Mesenchymal stem cell (in vitro differentiated cells and primary cell): Measurements from ENCODE around the gene MBL2. TPM values are rescaled to one million over a fixed set of nuclear protein-coding genes. Genes with fewer than 3 reads are reported as not detected.

Source experiments
- DNase-seq: peaks from one replicate; pipeline ENCODE4 v3.0.0-alpha.2; 2013
- H2AFZ ChIP-seq: one replicate; pipeline ENCODE4 v1.6.1; 2013; ENCODE audit warnings: low read depth, mild to moderate bottlenecking, control low read depth, inconsistent platforms, low read length, moderate library complexity
- H2AK5ac ChIP-seq: 2 replicates; pipeline ENCODE4 v1.6.1; 2013; ENCODE audit warnings: low read length, moderate library complexity, mild to moderate bottlenecking, inconsistent platforms; ENCODE audit not compliant: severe bottlenecking
- H2BK120ac ChIP-seq: one replicate; pipeline ENCODE4 v1.6.1; 2013; ENCODE audit warnings: low read depth, mild to moderate bottlenecking, inconsistent platforms, low read length, moderate library complexity
- H2BK12ac ChIP-seq, 2 experiments: one replicate each; pipeline ENCODE4 v1.6.1; 2013; ENCODE audit warnings: inconsistent platforms in 2 of 2, low read length in 2 of 2, mild to moderate bottlenecking in 2 of 2, moderate library complexity in 2 of 2, control low read depth in 1 of 2
- H2BK15ac ChIP-seq: one replicate; pipeline ENCODE4 v1.6.1; 2013; ENCODE audit warnings: mild to moderate bottlenecking, low read depth, inconsistent platforms; ENCODE audit not compliant: poor library complexity, severe bottlenecking
- H2BK5ac ChIP-seq: 2 replicates; pipeline ENCODE4 v1.6.1; 2013; ENCODE audit warnings: low read depth, mild to moderate bottlenecking, low read length, control low read depth, inconsistent platforms; ENCODE audit not compliant: poor library complexity, severe bottlenecking
- H3K14ac ChIP-seq, 2 experiments: one replicate each; pipeline ENCODE4 v1.6.1; 2013; ENCODE audit warnings: inconsistent platforms in 2 of 2, low read length in 2 of 2, control low read depth in 1 of 2, mild to moderate bottlenecking in 1 of 2, moderate library complexity in 1 of 2
- H3K18ac ChIP-seq, 2 experiments: one replicate each; pipeline ENCODE4 v1.6.1; 2013; ENCODE audit warnings: inconsistent platforms in 2 of 2, low read length in 2 of 2, control low read depth in 1 of 2, low read depth in 1 of 2, mild to moderate bottlenecking in 1 of 2
- H3K23ac ChIP-seq, 2 experiments: one replicate each; pipeline ENCODE4 v1.6.1; 2013; ENCODE audit warnings: inconsistent platforms in 2 of 2, low read length in 2 of 2, mild to moderate bottlenecking in 2 of 2, moderate library complexity in 2 of 2, control low read depth in 1 of 2
- H3K27ac ChIP-seq: 2 replicates; pipeline ENCODE4 v1.5.1; 2013; ENCODE audit warnings: mild to moderate bottlenecking, moderate library complexity, low read length, control low read depth, inconsistent platforms; ENCODE audit not compliant: poor library complexity, severe bottlenecking
- H3K27me3 ChIP-seq, 2 experiments: 2 replicates each; pipeline versions ENCODE4 v1.6.1 to v1.7.0; 2013; ENCODE audit warnings: low read length in 2 of 2, mild to moderate bottlenecking in 2 of 2, moderate library complexity in 2 of 2, control low read depth in 1 of 2, inconsistent platforms in 1 of 2; ENCODE audit not compliant: control insufficient read depth in 1 of 2, insufficient read depth in 1 of 2
- H3K36me3 ChIP-seq, 2 experiments: 2 replicates each; pipeline versions ENCODE4 v1.6.1 to v1.7.0; 2013; ENCODE audit warnings: low read length in 2 of 2, control low read depth in 1 of 2, inconsistent platforms in 1 of 2, low read depth in 1 of 2, mild to moderate bottlenecking in 1 of 2; ENCODE audit not compliant: insufficient read depth in 2 of 2, control insufficient read depth in 1 of 2
- H3K4ac ChIP-seq, 2 experiments: one replicate each; pipeline ENCODE4 v1.6.1; 2013; ENCODE audit warnings: inconsistent platforms in 2 of 2, low read length in 2 of 2, mild to moderate bottlenecking in 2 of 2, moderate library complexity in 2 of 2, control low read depth in 1 of 2, low read depth in 1 of 2
- H3K4me1 ChIP-seq: 2 replicates; pipeline ENCODE4 v1.6.1; 2013; ENCODE audit warnings: low read depth, low read length, control low read depth; ENCODE audit not compliant: control insufficient read depth, insufficient read depth
- H3K4me2 ChIP-seq: 2 replicates; pipeline ENCODE4 v1.6.1; 2013; ENCODE audit warnings: low read length, mild to moderate bottlenecking, inconsistent platforms; ENCODE audit not compliant: poor library complexity, severe bottlenecking
- H3K4me3 ChIP-seq, 2 experiments: 2 replicates each; pipeline versions ENCODE4 v1.5.1 to v1.7.0; 2013; ENCODE audit warnings: low read length in 2 of 2, mild to moderate bottlenecking in 2 of 2, control low read depth in 1 of 2, low read depth in 1 of 2; ENCODE audit not compliant: insufficient read depth in 1 of 2
- H3K79me1 ChIP-seq: replicated peaks from 2 replicates; pipeline ENCODE4 v1.6.1; 2013; ENCODE audit warnings: mild to moderate bottlenecking, control low read depth, low read length, inconsistent platforms; ENCODE audit not compliant: poor library complexity, severe bottlenecking
- H3K9ac ChIP-seq: 2 replicates; pipeline ENCODE4 v1.7.0; 2013; ENCODE audit warnings: mild to moderate bottlenecking, low read length, moderate library complexity
- H3K9me3 ChIP-seq: 2 replicates; pipeline ENCODE4 v1.7.0; 2013; ENCODE audit warnings: mild to moderate bottlenecking, low read length; ENCODE audit not compliant: control insufficient read depth
- H4K8ac ChIP-seq: one replicate; pipeline ENCODE4 v1.6.1; 2013; ENCODE audit warnings: inconsistent platforms, mild to moderate bottlenecking, low read length, moderate library complexity
- H4K91ac ChIP-seq: one replicate; pipeline ENCODE4 v1.6.1; 2013; ENCODE audit warnings: mild to moderate bottlenecking, low read length, inconsistent platforms
- WGBS: methylation state at CpG from one replicate; pipeline ENCODE4 v1.1.7; 2013; ENCODE audit warnings: mixed read lengths; 5-methylcytosine and 5-hydroxymethylcytosine counted together
- polyA plus RNA-seq, 2 experiments: library from polyadenylated mRNA; stranded (reverse); fragments of 200-250 nt; gene quantifications; one replicate each; pipeline ENCODE4 v1.2.3, GENCODE V29; 2013

The MBL2 gene
- polyA plus RNA-seq (2013, experiment 1 of 2), result not detected
- not detected for polyA plus RNA-seq (2013, experiment 2 of 2)

DNA sequence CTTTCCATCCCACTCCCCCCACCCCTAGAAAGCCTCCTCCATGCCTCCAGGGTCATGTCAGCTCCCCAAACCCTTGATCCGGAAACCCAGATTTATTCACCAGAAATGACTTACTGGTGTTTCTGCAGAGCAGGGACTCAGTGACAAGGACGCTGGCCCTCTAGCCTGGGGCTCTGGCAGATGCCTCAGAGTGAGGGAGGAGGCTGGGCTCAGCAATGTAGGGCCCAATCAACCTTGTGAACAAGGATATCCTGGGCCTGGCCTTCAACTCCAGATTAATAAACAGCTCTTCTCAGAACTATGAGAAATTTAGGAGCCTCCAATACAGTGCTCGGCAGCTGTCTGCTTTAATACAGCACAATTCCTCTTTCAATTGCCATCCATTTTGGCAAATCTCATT lies at the start of gene MBL2:
Gene MBL2, minus strand, starts transcription at position 162 of the 400 bp plus-strand sequence. CDS start 1,149 bp downstream, outside the sequence.
- Histone ChIP-seq H4K91ac (no peak within 1 kb of the TSS), H2BK5ac (no peak within 1 kb of the TSS), H3K4me1 (peaks cover 2% of the 10 kb centered on the region), H4K8ac (no peak within 1 kb of the TSS), H3K4ac (no peak within 1 kb of the TSS), H3K4me2 (no peak within 1 kb of the TSS), H3K18ac (no peak within 1 kb of the TSS), H3K14ac (no peak within 1 kb of the TSS), H3K9ac (no peak within 1 kb of the TSS), H3K27ac (no peak within 1 kb of the TSS), H3K9me3 (no peaks in the 10 kb centered on the region), H3K4me3 (no peak within 1 kb of the TSS), H2AK5ac (no peak within 1 kb of the TSS), H3K27me3 (peaks cover 0 to 11% of the 10 kb centered on the region in 2 experiments), H2BK15ac (no peak within 1 kb of the TSS), H3K36me3 (no peaks in the 10 kb centered on the region), H2BK12ac (no peak within 1 kb of the TSS), H3K23ac (no peak within 1 kb of the TSS), H2BK120ac (no peak within 1 kb of the TSS), H2AFZ (no peak within 1 kb of the TSS), H3K79me1 (no peaks in the 10 kb centered on the region)
- WGBS, result 79% methylated on average over 3 of the region's 3 CpGs
- no peak for DNase-seq

DNA sequence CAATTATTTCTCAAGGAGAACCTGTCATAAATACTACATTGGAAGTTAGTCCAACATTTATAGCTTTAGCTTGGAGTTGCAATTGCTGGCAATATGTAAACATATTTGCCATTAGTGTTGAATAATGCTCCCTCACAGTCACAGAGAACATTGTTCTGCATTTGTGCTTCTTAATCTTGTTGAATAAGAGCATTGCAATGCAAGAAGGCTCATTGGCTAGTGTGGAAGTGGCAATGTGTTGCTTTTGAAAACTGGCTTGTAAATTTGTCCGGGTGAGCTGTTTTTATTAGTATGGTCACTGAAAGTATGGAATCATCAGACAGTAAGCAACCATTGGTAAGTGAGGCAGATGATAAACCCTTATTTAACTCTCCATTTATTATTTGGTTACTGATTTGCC lies 47.7 kb upstream of the MBL2 start:
- no peak overlapping the region for H2BK120ac ChIP-seq
- peaks cover 0 to 19% of the 10 kb centered on the region in 2 experiments for H3K27me3 ChIP-seq
- no peak overlapping the region for H3K4me2 ChIP-seq
- no peak overlapping the region for H3K18ac ChIP-seq
- 100% methylated on average over 1 of the region's 1 CpG for WGBS
- no peaks in the 10 kb centered on the region for H3K9me3 ChIP-seq
- DNase-seq, result no peak
- no peak overlapping the region for H3K27ac ChIP-seq
- no peaks in the 10 kb centered on the region for H3K4me1 ChIP-seq
- no peak overlapping the region for H3K14ac ChIP-seq
- H3K4me3 ChIP-seq, result no peak overlapping the region
- no peak overlapping the region for H2AK5ac ChIP-seq
- H3K23ac ChIP-seq, result no peak overlapping the region
- H2BK5ac ChIP-seq, result no peak overlapping the region
- H3K36me3 ChIP-seq, result no peaks in the 10 kb centered on the region
- H2AFZ ChIP-seq, result no peak overlapping the region
- H3K79me1 ChIP-seq, result no peaks in the 10 kb centered on the region
- H3K4ac ChIP-seq, result no peak overlapping the region
- H4K8ac ChIP-seq, result no peak overlapping the region
- H2BK12ac ChIP-seq, result no peak overlapping the region
- no peak overlapping the region for H4K91ac ChIP-seq
- H3K9ac ChIP-seq, result no peak overlapping the region
- no peak overlapping the region for H2BK15ac ChIP-seq

DNA sequence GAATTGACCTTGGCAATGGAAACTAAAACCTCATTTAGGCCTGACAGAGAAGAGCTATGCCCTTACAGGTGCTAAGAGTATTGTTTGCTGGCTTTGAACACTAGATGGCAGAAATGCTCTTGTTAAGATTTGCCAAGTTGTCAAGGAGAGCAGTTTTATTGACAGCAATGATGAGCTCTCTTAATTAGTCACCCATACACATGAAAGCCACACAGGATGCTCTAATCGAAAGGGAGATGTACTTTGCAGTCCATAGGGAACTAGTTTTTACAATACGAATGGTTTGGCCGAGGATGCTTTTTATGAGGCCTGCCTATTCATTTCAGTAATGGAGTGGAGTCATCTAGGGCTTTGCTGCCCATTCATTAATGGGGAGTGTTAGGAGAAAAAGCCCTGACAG lies 45.4 kb upstream of the MBL2 start:
- Histone ChIP-seq H3K4me2 (no peak overlapping the region), H3K9me3 (no peaks in the 10 kb centered on the region), H3K18ac (no peak overlapping the region), H3K27ac (no peak overlapping the region), H2BK15ac (no peak overlapping the region), H2AK5ac (no peak overlapping the region), H2BK120ac (no peak overlapping the region), H3K23ac (no peak overlapping the region), H4K91ac (no peak overlapping the region), H3K9ac (no peak overlapping the region), H4K8ac (no peak overlapping the region), H2BK5ac (no peak overlapping the region), H3K79me1 (no peaks in the 10 kb centered on the region), H3K4me3 (no peak overlapping the region), H3K36me3 (no peaks in the 10 kb centered on the region), H2BK12ac (no peak overlapping the region), H3K27me3 (peaks cover 0 to 23% of the 10 kb centered on the region in 2 experiments), H3K14ac (no peak overlapping the region), H3K4ac (no peak overlapping the region), H2AFZ (no peak overlapping the region), H3K4me1 (peaks cover 1% of the 10 kb centered on the region)
- 20% methylated on average over 3 of the region's 3 CpGs for WGBS
- DNase-seq, result peak; percentile 65

DNA sequence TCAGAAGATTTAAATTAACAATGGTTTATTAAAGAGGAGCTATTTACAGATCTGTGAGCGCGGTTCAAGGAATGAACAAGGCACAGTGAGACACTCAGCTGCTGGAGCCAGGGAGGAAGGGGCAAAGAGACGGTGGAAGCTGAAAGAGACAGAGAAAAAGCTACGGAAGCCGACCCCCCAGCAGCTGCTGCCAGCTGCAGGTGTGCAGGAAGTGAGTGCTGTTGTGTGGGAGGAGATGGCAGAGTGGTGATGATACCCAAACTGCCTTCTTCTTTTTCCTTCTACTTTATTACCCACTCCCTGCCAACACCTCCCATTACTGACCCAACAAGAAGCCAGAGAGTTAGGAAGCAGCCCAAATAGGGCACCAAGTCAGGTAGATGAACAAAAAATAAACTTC lies 41.9 kb upstream of the MBL2 start:
- H3K4ac ChIP-seq, result no peak overlapping the region
- H3K27me3 ChIP-seq, result peaks cover 0 to 12% of the 10 kb centered on the region in 2 experiments
- H4K8ac ChIP-seq, result no peak overlapping the region
- no peak overlapping the region for H3K4me2 ChIP-seq
- no peak overlapping the region for H3K4me3 ChIP-seq
- no peaks in the 10 kb centered on the region for H3K36me3 ChIP-seq
- peaks cover 3% of the 10 kb centered on the region for H3K9me3 ChIP-seq
- H3K27ac ChIP-seq, result no peak overlapping the region
- H2BK12ac ChIP-seq, result peak overlapping the region in 1 of 2 experiments; percentile 19
- no peak overlapping the region for H4K91ac ChIP-seq
- no peak overlapping the region for H3K23ac ChIP-seq
- H2BK5ac ChIP-seq, result no peak overlapping the region
- H3K9ac ChIP-seq, result no peak overlapping the region
- no peak overlapping the region for H3K18ac ChIP-seq
- H2AFZ ChIP-seq, result no peak overlapping the region
- no peak for DNase-seq
- peaks cover 1% of the 10 kb centered on the region for H3K4me1 ChIP-seq
- WGBS, result 91% methylated on average over 3 of the region's 5 CpGs
- H2AK5ac ChIP-seq, result no peak overlapping the region
- H2BK120ac ChIP-seq, result no peak overlapping the region
- peak overlapping the region in 1 of 2 experiments; percentile 55 for H3K14ac ChIP-seq
- no peak overlapping the region for H2BK15ac ChIP-seq
- H3K79me1 ChIP-seq, result no peaks in the 10 kb centered on the region
